Measurements from ENCODE around the gene FA2H. TPM values are rescaled to one million over a fixed set of nuclear protein-coding genes. Genes with fewer than 3 reads are reported as not detected.

The FA2H gene
- total and polyA plus RNA-seq, 12 donors = 0.17 to 6.1 (median 0.33) TPM; not detected in 5

DNA sequence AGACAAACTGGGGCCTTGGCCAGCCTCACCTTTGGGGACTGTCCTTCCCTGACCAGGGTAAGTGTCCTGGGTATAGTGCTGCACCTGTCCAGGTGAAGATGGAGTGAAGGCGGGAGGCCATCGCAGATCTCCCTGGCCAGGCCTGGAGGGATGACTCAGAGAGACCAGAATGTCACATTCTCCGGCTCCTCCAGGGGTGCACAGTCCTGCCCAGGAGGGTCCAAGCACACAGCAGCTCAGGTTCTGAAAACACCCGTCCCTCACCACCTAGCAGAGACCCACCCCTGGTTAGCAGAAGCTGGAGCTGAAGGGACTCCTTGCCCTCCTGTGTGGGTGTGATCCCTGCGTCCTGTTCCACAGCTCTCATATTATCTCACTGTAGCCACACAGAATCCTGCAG lies 21.9 kb downstream of the FA2H start:
- no peak for DNase-seq
- no peak overlapping the region for H3K27ac ChIP-seq
- no peaks in the 10 kb centered on the region for H3K9me3 ChIP-seq (replicated peaks in 1 of 3)
- 71 to 85% (median 79%) methylated on average over 5 of the region's 5 CpGs for WGBS, 4 donors
- TF ChIP-seq POLR2A (IDR thresholded peaks at IDR 0.05) (no peak), CTCF (IDR thresholded peaks at IDR 0.05) (no peak)
- no peaks in the 10 kb centered on the region for H3K27me3 ChIP-seq
- intact Hi-C loops (cut with DNase I) = no loop called here
- H3K36me3 ChIP-seq (replicated peaks in 1 of 2) = no peaks in the 10 kb centered on the region
- no peak overlapping the region for H3K4me3 ChIP-seq
- H3K4me1 ChIP-seq (replicated peaks in 1 of 2) = no peaks in the 10 kb centered on the region

- intact Hi-C loops (cut with DNase I) = no loop called here
- WGBS, 4 donors = 85 to 90% (median 86%) methylated on average over 2 of the region's 2 CpGs
- no peaks in the 10 kb centered on the region for H3K4me1 ChIP-seq (replicated peaks in 1 of 2)
- no peaks in the 10 kb centered on the region for H3K9me3 ChIP-seq (replicated peaks in 1 of 3)
- TF ChIP-seq POLR2A (IDR thresholded peaks at IDR 0.05) (no peak), CTCF (IDR thresholded peaks at IDR 0.05) (no peak)
- H3K36me3 ChIP-seq (replicated peaks in 1 of 2) = no peaks in the 10 kb centered on the region
- H3K4me3 ChIP-seq = no peak overlapping the region
- no peak overlapping the region for H3K27ac ChIP-seq
- H3K27me3 ChIP-seq = no peaks in the 10 kb centered on the region
- no peak for DNase-seq
Observed at GRCh38 chr16:74752258-74752657, 22.4 kb downstream of the FA2H start.

GRCh38 chr16:74751658-74752057 lies 23.0 kb downstream of the FA2H start:
- Histone ChIP-seq H3K36me3 (replicated peaks in 1 of 2) (no peaks in the 10 kb centered on the region), H3K4me1 (replicated peaks in 1 of 2) (no peaks in the 10 kb centered on the region), H3K4me3 (no peak overlapping the region), H3K27ac (no peak overlapping the region), H3K27me3 (no peaks in the 10 kb centered on the region), H3K9me3 (replicated peaks in 1 of 3) (no peaks in the 10 kb centered on the region)
- DNase-seq = no peak
- TF ChIP-seq POLR2A (IDR thresholded peaks at IDR 0.05) (no peak), CTCF (IDR thresholded peaks at IDR 0.05) (no peak)
- 81 to 85% (median 83%) methylated on average over 5 of the region's 5 CpGs for WGBS, 4 donors
- intact Hi-C loops (cut with DNase I) = no loop called here

GRCh38 chr16:74749291-74750055 lies 25.1 kb downstream of the FA2H start:
- intact Hi-C loops (cut with DNase I) = no loop called here
- no peaks in the 10 kb centered on the region for H3K27me3 ChIP-seq
- no peak for DNase-seq
- H3K4me1 ChIP-seq (replicated peaks in 1 of 2) = no peaks in the 10 kb centered on the region
- H3K36me3 ChIP-seq (replicated peaks in 1 of 2) = no peaks in the 10 kb centered on the region
- no peak for TF ChIP-seq POLR2A (IDR thresholded peaks at IDR 0.05)
- no peak for TF ChIP-seq CTCF (IDR thresholded peaks at IDR 0.05)
- H3K4me3 ChIP-seq = no peak overlapping the region
- no peak overlapping the region for H3K27ac ChIP-seq
- H3K9me3 ChIP-seq (replicated peaks in 1 of 3) = no peaks in the 10 kb centered on the region
- 52 to 61% (median 61%) methylated on average over 16 to 20 of the region's 20 CpGs for WGBS, 4 donors
